Esophagus muscularis mucosa (tissue), 4 donors: ENCODE data around the gene EFCAB14. TPM values are rescaled to one million over a fixed set of nuclear protein-coding genes. Genes with fewer than 3 reads are reported as not detected.

Experiments
- DNase-seq: peaks from one replicate; pipeline ENCODE4 v3.0.0-alpha.2; 2017; ENCODE audit errors: extremely low spot score
- H3K27ac ChIP-seq, 4 donors: fragments of 200-600 bp; sonication (generic); replicated peaks in 1 of 4; 1 replicate in 3 of 4; 2 replicates in 1 of 4; pipeline ENCODE4 v1.5.1; 2016 to 2019; ENCODE audit warnings: mild to moderate bottlenecking in 1 of 4
- H3K27me3 ChIP-seq, 4 donors: fragments of 200-600 bp; sonication (generic); one replicate each; pipeline versions ENCODE4 v1.5.1 to v1.6.0; 2016 to 2019
- H3K36me3 ChIP-seq, 4 donors: fragments of 200-600 bp; sonication (generic); one replicate each; pipeline ENCODE4 v1.5.1; 2016 to 2019
- H3K4me1 ChIP-seq, 4 donors: fragments of 200-600 bp; sonication (generic); one replicate each; pipeline ENCODE4 v1.5.1; 2016 to 2019
- H3K4me3 ChIP-seq, 4 donors: fragments of 200-600 bp; sonication (generic); 1 replicate in 2 of 4; 2 replicates in 2 of 4; pipeline ENCODE4 v1.5.1; 2016 to 2019; ENCODE audit warnings: mild to moderate bottlenecking in 4 of 4, moderate library complexity in 1 of 4
- H3K9me3 ChIP-seq, 4 donors: fragments of 200-600 bp; sonication (generic); 1 replicate in 3 of 4; 2 replicates in 1 of 4; pipeline ENCODE4 v1.5.1; 2016 to 2019
- CTCF ChIP-seq, 3 experiments: fragments of 200-600 bp in 2 of 3; fragments of 450-650 bp in 1 of 3; sonication (generic) in 2 of 3; IDR thresholded peaks; one replicate each; pipeline ENCODE4 v1.5.1; 2017 to 2019; ENCODE audit warnings: antibody characterized with exemption in 3 of 3, mild to moderate bottlenecking in 2 of 3, moderate library complexity in 1 of 3
- EP300 ChIP-seq: sonication (generic); formaldehyde crosslinking; IDR thresholded peaks from one replicate; pipeline ENCODE4 v1.6.1; 2017; ENCODE audit warnings: antibody characterized with exemption
- POLR2A ChIP-seq: fragments of 450-650 bp; IDR thresholded peaks from one replicate; pipeline ENCODE4 v1.6.1; 2017; ENCODE audit warnings: antibody characterized with exemption, moderate library complexity, mild to moderate bottlenecking, low read depth
- POLR2AphosphoS5 ChIP-seq, 2 donors: sonication (generic); formaldehyde crosslinking; IDR thresholded peaks; one replicate each; pipeline ENCODE4 v1.6.1; 2017; ENCODE audit warnings: antibody characterized with exemption in 2 of 2
- WGBS: methylation state at CpG from one replicate; pipeline ENCODE4 v1.1.5; 2018; 5-methylcytosine and 5-hydroxymethylcytosine counted together
- intact Hi-C: fragments of 100-400 bp; cut with DNase I; formaldehyde crosslinking; loops from one replicate; pipeline ENCODE4 v1.15.1; 2023
- total RNA-seq, 4 donors: library from RNA; depleted of rRNA; stranded (reverse); fragments of >200 nt; gene quantifications; one replicate each; pipeline versions ENCODE4 v1.1.0 to v1.2.1, GENCODE V29; 2016

EFCAB14 gene
- total RNA-seq, 4 donors from 2014 or later, result 83.5 to 113 (median 104) TPM

- WGBS, result 74% methylated on average over 8 of the region's 8 CpGs
These were observed 46.2 kb downstream of the EFCAB14 start for GRCh38 chr1:46672696-46673095.

GRCh38 chr1:46671554-46671953, 47.4 kb downstream of the EFCAB14 start, which contains the start of gene TEX38:
Gene TEX38 (plus strand): TSS chr1:46671854. CDS start chr1:46671935, 81 bp downstream.
- Histone ChIP-seq H3K4me3 (no peak within 1 kb of the TSS), H3K27me3 (no peaks in the 10 kb centered on the region), H3K36me3 (peaks cover 8 to 37% (median 22%) of the 10 kb centered on the region in 4 donors), H3K9me3 (no peaks in the 10 kb centered on the region), H3K27ac (no peak within 1 kb of the TSS), H3K4me1 (peaks cover 8 to 20% (median 17%) of the 10 kb centered on the region in 4 donors)
- TF ChIP-seq POLR2A (no peak), POLR2AphosphoS5 (IDR thresholded peaks at IDR 0.05) (no peak), CTCF (IDR thresholded peaks at IDR 0.05) (no peak), EP300 (no peak)
- DNase-seq, result no peak
- WGBS, result 97% methylated on average over 2 of the region's 3 CpGs
- intact Hi-C loops, result no loop called here

More at GRCh38 chr1:46672696-46673095, 46.2 kb downstream of the EFCAB14 start:
- no peak overlapping the region for H3K27ac ChIP-seq
- no peak overlapping the region for H3K4me3 ChIP-seq
- peaks cover 8 to 49% (median 32%) of the 10 kb centered on the region in 4 donors for H3K36me3 ChIP-seq
- no peaks in the 10 kb centered on the region for H3K27me3 ChIP-seq
- intact Hi-C loops, result no loop called here
- H3K4me1 ChIP-seq, result peaks cover 0 to 8% (median 6%) of the 10 kb centered on the region in 4 donors
- no peak for TF ChIP-seq POLR2AphosphoS5 (IDR thresholded peaks at IDR 0.05)
- no peak for TF ChIP-seq EP300
- no peak for TF ChIP-seq CTCF (IDR thresholded peaks at IDR 0.05)
- no peak for TF ChIP-seq POLR2A
- no peak for DNase-seq
- H3K9me3 ChIP-seq, result no peaks in the 10 kb centered on the region

GRCh38 chr1:46670134-46670533, 48.8 kb downstream of the EFCAB14 start:
- no peak for DNase-seq
- no peaks in the 10 kb centered on the region for H3K9me3 ChIP-seq
- no peaks in the 10 kb centered on the region for H3K27me3 ChIP-seq
- intact Hi-C loops, result no loop called here
- WGBS, result 90% methylated on average over 1 of the region's 1 CpG
- TF ChIP-seq CTCF (IDR thresholded peaks at IDR 0.05) (no peak), POLR2AphosphoS5 (IDR thresholded peaks at IDR 0.05) (no peak), EP300 (no peak), POLR2A (no peak)
- no peak overlapping the region for H3K4me3 ChIP-seq
- peaks cover 4 to 26% (median 11%) of the 10 kb centered on the region in 4 donors for H3K36me3 ChIP-seq
- no peak overlapping the region for H3K27ac ChIP-seq
- H3K4me1 ChIP-seq, result peaks cover 13 to 34% (median 31%) of the 10 kb centered on the region in 4 donors

- intact Hi-C loops, result loop anchor here (5.0 kb wide), 1 partner anchor 51 kb away; the partner anchor contains the start of gene MOB3C
- H3K4me3 ChIP-seq, result peak within 1 kb of the TSS; percentile 97 to 99 (median 98)
- 0% methylated on average over 14 of the region's 96 CpGs for WGBS
These were observed 50.8 kb downstream of the EFCAB14 start, which contains the start of gene ATPAF1 for GRCh38 chr1:46667782-46668760. Gene ATPAF1 (minus strand): TSS chr1:46668364. CDS start chr1:46668322, 42 bp downstream.

More at GRCh38 chr1:46667782-46668760, 50.8 kb downstream of the EFCAB14 start, which contains the start of gene ATPAF1:
- Histone ChIP-seq H3K27me3 (no peaks in the 10 kb centered on the region), H3K27ac (peak within 1 kb of the TSS; percentile 87 to 93 (median 93)), H3K9me3 (no peaks in the 10 kb centered on the region), H3K36me3 (peaks cover 3 to 23% (median 16%) of the 10 kb centered on the region in 4 donors), H3K4me1 (peaks cover 13 to 44% (median 35%) of the 10 kb centered on the region in 4 donors)
- no peak for DNase-seq
- TF ChIP-seq POLR2AphosphoS5 (IDR thresholded peaks at IDR 0.05) (peak; percentile 61 to 79), EP300 (no peak), POLR2A (no peak), CTCF (IDR thresholded peaks at IDR 0.05) (peak in 1 of 3 experiments; percentile 28)
